ENCODE data around the gene FMC1. TPM values are rescaled to one million over a fixed set of nuclear protein-coding genes. Genes with fewer than 3 reads are reported as not detected.
"Not testable (repeated sequence)": the region's sequence is repeated elsewhere in the genome, so short reads cannot be mapped to it uniquely, and the experiment has no call there.

FMC1 gene, protein sequence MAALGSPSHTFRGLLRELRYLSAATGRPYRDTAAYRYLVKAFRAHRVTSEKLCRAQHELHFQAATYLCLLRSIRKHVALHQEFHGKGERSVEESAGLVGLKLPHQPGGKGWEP
- 7.3 TPM for polyA plus RNA-seq (2013, experiment 1 of 2; ENCODE audit: insufficient read length)
- 4.9 TPM for polyA plus RNA-seq (2013, experiment 2 of 2; ENCODE audit: insufficient read length)

DNA sequence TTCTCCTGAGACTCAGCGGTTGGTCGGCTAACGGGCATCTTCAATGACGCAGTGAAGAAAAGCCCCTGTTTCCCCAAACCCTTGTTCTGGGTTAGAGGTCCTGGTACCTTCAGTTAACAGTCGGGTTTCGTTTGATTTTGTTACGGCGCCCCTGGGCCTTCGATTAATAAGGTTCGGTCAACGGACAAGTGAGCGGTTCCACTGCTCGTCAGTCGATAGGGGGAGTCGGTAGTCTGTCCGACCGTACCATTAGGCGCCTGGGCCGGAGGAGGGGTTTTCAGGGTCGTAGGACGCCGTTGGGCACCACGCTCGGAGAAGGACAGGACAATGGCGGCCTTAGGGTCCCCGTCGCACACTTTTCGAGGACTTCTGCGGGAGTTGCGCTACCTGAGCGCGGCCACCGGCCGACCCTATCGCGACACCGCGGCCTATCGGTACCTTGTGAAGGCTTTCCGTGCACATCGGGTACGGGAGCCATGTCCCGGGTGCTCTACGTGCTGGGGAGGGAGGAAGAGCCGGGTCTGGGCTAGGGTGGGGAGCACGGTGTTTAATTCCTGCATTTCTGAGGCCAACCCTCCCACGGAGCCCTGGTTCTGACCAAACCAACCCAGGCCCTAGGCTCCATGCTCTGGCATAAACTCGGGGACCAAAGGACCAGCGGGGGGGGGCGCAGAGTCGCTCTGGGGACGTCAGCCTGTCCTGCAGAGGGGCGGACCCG, at the start of gene FMC1:
FMC1 (plus strand) TSS at position 280 of the 718 bp plus-strand sequence; CDS start at position 328, 48 bp downstream.
- peak; percentile 94 for DNase-seq

DNA sequence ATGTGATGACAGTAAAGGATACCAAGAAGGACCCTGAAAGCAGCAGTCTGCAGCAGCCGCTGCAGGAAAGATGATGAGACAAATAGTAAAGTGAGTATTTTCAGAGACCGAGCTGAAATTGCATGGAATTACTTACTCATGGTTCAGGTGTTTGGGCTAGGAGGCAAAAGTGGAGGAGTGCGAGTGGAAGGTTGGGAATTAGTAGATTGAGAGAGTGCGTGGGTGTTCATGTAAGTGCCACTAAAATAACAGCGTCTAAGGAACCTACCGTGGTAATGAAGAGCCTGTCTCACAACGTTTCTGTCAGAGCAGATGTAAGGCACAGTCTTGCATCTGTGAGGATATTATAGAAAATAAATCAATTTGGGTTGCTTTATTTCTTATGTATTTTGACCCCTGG, 48.3 kb upstream of the FMC1 start:
- no peak for DNase-seq

DNA sequence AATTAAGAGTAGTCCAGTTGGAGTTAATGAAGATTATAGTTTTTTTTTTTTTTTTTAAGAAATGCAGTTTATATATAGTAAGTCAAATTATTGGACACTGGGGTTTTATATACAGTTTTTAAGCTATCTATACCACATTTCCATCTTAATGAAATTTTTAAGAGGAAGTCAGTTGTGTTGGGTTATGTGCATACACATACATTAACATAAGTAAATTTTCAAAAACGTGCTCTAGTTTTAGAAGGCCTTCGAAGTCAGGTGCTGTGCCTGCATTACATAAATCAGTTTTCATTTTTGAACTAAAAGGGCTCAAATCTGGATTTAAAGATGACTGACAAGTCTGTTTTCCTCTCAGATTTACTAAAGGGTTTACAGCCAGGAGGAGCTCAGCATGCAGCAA, 47.6 kb upstream of the FMC1 start:
- DNase-seq = no peak

DNA sequence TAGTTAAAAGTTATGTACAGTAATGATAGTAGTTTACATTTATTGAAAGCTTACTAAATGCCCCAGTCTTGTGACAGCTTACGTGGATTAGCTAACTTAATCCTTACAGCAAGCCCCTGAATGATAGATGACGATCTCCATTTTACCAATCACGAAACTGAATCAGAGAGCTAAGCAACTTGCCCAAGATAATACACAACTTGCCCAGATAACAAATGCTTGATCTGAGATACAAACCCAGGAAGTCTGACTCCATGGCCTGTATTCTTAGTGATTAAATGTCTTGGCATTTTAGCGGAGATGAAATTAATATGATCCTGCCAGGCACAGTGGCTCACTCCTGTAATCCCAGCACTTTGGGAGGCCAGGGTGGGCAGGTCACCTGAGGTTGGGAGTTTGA, 46.9 kb upstream of the FMC1 start:
- DNase-seq = no peak

DNA sequence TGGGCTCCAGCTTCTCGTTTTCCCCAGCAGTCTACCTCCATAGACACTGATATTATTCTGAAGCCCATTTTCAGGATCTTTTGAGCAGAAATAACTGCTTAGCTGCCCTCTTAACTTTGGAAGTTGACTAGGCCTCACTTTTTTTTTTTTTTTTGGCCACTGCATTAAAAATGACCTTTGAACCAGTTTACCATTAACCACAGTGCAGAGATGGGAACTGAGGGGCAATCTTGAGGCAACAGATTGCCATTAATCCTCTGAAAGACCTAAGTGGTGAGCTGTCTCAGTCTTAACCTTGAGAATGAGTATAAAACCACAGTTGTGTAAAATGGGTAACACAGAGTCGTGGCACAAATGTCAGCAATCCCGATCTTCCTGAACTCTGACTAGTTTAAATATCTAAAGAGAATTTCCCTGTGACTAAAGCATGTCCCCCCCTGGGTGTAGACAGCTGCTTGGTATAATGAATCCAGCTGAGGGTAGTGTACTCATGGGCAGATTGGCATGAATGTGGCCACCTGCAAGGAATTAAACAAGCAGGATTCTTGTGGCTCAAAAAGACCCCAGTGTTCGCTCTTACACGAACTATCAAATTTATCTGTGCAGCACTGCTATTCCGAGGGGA, 46.1 kb upstream of the FMC1 start:
- DNase-seq = no peak

DNA sequence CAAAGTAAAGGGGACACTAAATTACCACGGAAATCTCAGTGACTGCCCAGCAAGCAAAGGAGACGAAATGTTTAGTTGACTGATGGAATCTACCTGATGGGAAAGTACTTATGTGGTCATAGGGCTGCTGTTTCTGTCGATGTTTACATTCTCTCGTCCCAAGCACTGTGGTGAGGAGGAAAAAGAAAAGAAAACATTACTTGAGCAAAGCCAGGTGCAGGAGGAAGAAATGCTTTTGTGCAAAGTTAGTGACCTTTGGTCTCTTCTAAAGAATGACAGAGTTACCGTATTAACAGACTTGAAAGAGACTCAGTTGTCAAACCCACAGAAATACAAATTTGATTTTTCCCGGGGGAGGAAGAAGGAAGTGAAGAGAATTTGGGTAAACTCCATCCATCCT, 43.3 kb upstream of the FMC1 start:
- no peak for DNase-seq

DNA sequence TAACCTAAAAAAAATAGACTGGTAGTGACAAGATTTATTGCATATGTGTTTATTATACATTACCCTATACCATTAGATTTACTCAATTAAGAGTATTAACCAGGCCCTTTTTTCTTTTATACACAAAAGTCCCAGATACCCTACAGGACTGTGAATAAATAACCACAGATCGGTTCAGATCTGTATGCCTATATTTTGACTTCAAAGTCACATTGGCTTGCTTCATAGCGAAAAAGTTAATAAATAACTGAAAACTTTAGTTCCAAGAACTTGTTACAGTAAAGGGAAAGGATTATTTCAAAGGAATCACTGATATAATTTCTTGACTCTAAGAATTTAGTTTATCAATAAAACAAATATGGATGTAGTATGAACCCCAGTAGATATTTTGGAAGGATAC, 41.8 kb upstream of the FMC1 start:
- no peak for DNase-seq

DNA sequence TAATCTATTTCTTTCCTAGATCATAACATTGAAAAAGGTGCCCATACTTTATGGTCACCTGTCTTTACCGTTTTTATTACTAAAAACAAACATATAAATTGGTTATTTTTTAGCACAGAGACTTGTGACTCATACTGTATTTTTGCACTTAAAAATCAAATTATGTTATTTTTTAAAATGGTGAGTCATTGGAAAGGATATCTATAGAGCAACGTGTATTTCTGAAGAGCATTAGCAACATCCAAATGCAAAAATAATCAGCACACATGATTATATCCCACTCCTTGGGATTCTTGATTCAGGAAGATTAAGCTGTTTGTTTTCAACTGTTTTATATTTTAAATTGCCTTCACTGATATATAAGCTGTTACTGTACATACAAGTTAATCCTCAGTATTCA, 40.7 kb upstream of the FMC1 start:
- DNase-seq = no peak

DNA sequence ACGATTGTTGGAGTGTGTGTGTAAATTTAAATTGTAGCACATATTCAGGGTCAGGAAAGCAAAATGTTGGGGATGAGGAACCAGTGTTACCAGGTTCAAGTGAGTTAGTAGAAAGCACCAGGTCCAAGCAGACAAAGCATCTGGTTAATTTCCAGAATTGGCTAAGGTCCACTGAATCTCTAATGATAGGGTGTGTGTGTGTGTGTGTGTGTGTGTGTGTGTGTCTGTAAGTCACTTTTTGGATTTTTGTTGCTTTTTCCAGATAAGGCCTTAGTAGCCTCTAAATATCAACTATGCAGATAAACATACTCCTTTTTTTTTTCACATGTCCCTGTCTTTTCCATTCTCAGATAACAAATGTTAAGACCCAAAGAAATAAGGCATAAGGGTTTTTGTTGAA, 36.6 kb upstream of the FMC1 start:
- no peak for DNase-seq

DNA sequence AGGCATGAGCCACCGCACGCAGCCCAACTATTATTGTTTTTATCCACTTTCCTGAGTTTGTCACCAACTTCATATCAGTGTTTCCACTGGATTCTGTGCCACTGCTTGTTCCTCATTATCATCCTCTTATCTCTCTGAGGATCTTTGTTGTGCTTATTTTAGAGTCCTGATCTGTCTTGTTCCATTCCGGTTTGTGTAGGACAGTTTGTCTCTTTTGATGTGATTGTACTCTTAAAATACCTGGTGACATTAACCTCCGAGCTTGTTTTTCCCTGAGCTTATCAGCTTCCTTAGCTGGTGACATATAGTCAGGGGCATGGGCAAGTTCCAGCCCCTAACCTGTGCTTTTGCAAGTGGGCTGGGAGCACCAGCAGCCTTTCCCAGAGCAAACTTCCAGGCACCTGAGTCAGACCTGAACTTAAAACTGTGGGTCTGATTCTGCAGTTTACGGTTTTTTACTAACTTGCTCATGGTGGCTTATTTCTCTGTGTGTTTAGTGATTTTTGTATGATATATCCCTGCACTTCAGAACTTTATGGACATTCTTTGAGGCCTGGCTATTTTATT, 23.1 kb upstream of the FMC1 start:
- no peak for DNase-seq

DNA sequence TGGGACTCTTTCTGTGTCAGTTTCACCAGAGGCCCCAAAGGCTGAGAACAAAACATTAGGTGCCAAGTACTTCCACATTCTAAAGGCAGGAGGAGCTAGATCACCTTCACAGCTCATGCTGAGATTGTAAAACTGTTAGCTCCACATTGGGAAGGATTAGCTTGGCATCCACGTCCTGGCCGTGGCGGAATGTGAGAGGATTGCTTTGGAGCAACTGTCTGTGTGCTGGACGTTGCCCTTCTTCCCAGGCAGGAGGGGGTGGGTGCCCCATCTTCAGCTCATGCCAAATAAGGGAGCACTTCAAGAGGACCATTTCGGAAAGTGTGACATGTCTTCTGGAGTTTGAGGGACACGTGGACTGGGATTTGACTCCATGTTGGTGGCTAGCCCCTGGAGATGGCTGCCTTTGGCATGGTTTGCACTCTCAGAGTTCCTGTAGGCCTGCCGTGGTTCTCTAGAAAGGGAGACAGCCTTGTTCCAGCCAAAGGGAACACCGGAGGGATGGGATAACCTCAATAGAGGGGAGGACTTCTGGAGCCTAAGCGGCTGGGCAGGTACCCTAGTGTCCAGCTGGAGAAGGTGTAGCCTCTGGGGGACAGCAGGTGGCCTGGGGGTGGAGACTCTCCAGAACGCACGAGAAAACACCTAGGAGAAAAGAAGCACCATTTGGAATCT, 19.9 kb upstream of the FMC1 start:
- peak; percentile 11 for DNase-seq

DNA sequence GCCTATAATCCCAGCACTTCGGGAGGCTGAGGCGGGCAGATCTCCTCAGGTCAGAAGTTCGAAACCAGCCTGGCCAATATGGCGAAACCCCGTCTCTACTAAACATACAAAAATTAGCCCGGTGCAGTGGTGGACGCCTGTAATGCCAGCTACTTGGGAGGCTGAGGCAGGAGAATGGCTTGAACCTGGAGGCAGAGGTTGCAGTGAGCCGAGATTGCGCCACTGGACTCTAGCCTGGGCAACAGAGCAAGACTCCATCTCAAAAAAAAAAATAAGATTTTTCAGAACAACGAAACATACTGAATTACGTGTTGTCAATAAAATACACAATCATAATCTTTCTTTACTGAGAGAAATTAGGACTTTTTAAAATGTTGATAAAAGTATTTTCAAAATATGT, 16.4 kb upstream of the FMC1 start:
- not testable (repeated sequence) for DNase-seq

DNA sequence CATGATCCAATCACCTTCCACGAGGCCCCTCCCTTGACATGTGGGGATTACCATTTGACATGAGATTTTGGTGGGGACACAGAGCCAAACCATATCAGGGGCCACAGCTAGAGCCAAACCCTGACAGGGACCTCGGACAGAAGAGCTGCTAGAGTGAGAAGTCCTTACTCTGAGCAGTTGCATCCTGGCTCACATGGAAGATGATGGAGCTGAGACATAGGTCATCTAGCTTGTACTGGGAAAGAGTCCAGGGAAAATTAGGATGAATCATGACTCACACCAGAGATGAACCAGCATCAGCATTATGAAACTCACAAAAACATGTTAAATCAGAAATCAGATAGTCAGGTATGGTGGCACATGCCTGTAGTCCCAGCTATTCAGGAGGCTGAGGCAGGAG, 12.8 kb upstream of the FMC1 start:
- peak; percentile 75 for DNase-seq

DNA sequence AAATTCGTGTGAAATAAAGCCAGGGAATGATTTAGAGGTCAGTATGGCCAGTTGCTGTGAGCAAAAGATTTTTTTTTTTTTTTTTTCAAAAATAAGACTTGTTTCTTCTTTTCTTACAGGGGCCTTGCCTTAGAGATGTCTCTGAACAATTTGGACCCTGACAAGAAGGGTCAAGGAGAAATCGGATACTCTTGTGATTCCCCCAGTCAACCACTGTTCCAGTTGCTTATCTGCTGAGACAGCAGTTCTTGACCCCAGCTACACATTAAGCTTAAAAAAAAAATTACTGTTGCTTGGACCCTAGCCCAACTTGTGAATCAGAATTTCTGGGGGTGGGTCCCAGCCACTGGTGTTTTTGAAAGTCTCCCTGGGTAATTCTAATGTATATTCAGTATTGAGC, 12.0 kb upstream of the FMC1 start:
- no peak for DNase-seq

DNA sequence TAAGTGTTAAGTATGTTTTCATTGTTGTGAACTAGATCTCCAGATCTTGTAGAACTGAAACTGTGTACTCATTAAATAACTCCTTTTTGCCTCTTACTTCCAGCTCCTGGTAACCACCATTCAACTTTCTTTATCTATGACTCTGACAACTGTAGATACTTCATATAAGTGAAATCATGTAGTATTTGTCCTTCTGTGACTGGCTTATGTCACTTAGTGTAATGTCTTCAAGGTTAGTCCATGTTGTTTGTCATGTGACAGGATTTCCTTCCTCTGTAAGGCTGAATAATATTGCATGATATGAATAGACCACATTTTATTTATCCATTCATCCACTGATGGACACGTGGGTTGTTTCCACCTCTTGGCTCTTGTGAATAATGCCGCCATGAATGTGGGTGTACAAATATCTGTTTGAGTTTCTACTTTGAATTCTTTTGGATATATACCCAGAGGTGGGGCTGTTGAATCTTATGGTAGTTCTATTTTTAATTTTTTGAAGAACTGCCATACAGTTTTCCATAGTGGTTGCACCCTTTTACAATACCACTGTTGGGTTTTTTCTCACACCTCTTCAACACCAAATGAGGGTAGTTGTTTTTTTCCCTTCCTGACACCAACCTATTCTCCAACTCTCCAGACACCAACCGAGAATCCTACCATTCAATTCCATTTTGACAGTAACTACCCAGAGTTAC, 10.7 kb upstream of the FMC1 start:
- no peak for DNase-seq

DNA sequence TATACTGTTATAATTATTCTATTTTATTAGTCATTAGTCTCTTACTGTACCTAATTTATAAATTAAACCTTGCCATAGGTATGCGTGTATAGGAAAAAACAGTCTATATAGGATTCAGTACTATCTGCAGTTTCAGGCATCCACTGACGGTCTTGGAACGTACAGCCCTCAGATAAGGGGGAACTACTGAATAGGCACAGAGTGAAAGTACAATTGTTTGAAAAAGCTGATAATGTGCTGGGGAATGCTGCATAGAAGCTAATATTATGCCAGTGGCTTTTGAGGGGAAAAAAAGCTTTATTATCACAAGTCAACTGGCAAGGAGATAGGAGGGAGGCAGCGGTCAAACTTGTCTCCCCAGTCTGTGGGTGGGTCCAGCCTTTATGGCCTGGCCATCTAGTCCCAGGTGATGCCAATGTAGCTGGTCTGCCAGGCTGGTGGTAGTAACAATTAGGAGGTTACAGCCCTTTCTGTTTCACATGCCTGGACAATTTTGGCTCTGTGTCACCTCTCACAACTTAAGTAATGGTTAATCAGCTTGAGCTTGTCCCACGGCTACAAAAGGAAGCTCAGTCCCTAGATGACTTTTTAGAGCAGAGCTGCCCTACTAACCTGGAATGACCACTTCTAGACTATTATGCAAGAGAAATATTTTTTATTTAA, 8.3 kb upstream of the FMC1 start:
- DNase-seq = no peak

DNA sequence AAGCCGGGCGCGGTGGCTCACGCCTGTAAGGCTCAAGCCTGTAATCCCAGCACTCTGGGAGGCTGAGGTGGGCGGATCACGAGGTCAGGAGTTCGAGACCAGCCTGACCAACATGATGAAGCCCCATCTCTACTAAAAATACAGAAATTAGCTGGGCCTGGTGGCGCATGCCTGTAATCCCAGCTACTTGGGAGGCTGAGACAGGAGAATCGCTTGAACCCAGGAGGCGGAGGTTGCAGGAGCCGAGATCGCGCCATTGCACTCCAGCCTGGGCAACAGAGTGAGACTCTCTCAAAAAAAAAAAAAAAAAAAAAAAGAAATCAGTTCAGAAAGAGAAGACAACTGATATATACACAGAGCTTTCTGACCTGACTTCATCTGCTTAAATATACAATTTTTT, 7.7 kb upstream of the FMC1 start:
- DNase-seq = not testable (repeated sequence)

DNA sequence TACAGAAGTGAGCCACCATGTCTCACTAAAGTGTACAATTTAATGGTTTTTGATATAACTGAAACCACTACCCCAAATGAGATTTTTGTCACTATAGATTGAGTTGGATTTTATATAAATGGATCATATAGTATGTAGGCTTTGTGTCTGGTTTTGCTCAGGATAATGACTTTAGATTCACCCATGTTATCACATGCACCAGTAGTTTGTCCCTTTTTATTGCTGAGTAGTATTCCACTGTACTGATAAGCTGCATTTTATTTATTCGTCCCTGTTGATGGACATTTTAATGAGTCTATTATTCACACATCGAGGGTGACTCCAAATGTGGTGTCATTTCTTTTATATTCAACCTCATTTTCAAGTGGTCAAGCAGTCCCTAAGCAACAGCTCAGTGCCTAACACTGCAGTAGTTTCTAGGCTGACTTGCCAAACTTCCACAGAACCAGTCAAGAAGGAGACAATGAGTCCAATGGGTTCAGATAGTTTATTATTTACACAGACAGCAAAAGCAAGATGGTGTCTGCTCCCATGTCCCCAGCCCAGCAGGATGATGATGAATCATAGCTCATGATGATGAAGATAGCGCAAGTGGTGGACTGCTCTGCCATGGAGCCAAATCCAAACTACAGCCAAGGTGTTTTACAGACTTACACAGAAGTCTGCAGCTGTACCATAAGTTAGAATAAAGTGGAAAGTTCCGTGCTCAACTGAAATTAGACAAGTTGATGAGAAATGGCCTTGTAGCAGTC, 6.6 kb upstream of the FMC1 start:
- DNase-seq = no peak

DNA sequence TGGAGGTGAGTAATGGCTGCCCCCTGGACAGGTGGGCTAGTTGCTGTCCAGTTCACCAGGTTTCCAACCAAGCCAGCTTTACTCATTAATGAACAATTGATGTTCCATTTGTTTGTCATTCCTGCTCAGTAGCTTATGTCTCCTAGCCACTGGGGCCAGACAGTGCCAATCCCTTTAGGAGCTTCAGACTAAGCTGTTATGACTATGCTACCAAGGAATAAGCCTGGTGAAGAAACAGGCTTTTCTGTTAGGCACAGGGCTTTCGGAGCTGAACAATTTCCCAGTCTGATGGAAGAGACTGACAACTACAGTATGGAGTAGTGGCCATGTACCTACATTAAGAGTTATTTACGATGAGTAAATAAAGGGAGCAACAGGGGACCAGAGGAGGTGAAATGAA, 2.1 kb upstream of the FMC1 start:
- DNase-seq = no peak

DNA sequence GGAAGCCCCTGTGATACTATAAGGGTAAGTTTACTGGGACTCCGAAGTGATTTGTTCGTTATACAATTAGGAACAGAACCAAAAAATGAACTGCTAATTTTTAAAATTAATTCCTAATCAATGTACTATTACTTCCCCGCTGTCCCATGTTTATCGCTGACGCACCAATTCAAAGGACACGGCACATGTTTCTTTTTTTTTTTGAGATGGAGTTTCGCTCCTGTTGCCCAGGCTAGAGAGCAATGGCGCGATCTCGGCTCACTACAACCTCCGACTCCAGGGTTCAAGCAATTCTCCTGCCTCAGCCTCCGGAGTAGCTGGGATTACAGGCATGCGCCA, 1.5 kb upstream of the FMC1 start:
- no peak for DNase-seq

DNA sequence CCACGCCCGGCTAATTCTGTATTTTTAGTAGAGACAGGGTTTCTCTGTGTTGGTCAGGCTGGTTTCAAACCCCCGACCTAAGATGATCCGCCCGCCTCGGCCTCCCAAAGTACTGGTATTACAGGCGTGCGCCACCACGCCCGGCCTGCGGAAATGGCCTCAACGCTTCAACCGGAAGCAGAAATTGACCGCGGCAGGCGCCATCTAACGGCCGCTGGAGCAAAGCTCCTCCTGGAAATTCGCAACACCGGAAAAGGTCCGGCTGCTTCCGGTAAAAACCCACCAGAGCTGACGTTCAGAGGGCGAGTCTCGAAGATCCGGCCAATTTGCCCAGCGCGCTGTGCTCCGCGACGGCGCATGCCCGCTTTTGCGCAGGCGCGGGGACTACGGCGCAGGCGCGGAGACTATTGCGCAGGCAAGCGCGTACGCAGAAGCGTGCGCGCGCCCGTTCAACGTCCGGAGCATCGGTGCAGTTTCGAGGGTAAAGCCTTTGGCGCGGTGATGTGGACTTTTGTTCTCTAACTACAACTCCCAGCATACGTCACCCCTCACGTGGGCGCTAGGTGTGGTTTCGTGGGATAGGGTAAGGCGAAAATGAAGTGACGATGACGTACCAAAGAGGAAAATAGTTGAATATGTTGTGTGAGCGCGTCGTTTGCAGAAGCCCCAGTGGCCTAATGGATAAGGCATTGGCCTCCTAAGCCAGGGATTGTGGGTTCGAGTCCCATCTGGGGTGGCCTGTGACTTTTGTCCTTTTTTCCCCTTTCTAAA, 915 bp upstream of the FMC1 start:
- DNase-seq = peak; percentile 100

Measured in fibroblast of skin of scalp (primary cell).